H1 (cell line): ENCODE measurements around the gene EXOSC1. TPM values are rescaled to one million over a fixed set of nuclear protein-coding genes. Genes with fewer than 3 reads are reported as not detected.

Source experiments
- CTCF ChIA-PET: fragments of 300-600 bp; sonication (Branson Sonifier 250); formaldehyde crosslinking; loops from one replicate; lab custom pipeline; 2021; ENCODE audit not compliant: partially characterized antibody; lab: Charles Lee
- POLR2A ChIA-PET: fragments of 300-600 bp; sonication (Branson Sonifier 250); formaldehyde crosslinking; loops from one replicate; lab custom pipeline; 2021; ENCODE audit warnings: inconsistent platforms; ENCODE audit not compliant: partially characterized antibody; lab: Charles Lee
- DNase-seq, 2 experiments: peaks; one replicate each; pipeline versions ENCODE4 v3.0.0 to v3.0.0-alpha.2; 2010 to 2022; ENCODE audit warnings: low spot score in 2 of 2, low read depth in 1 of 2, mixed read lengths in 1 of 2
- FAIRE-seq: peaks from 2 replicates; lab custom pipeline; 2011; peaks lifted over from hg19 to GRCh38; lab: Jason Lieb, UNC
- H2AFZ ChIP-seq: 2 replicates; pipeline ENCODE4 v1.8.1; 2012; ENCODE audit warnings: low read length, inconsistent platforms
- H2AK5ac ChIP-seq: 2 replicates; pipeline ENCODE4 v1.6.1; 2013; ENCODE audit warnings: low read depth, low read length
- H2BK120ac ChIP-seq: replicated peaks from 2 replicates; pipeline ENCODE3; 2013; ENCODE audit warnings: low read depth, low read length, inconsistent platforms
- H2BK12ac ChIP-seq: 2 replicates; pipeline ENCODE4 v1.6.1; 2013; ENCODE audit warnings: low read depth, low read length
- H2BK15ac ChIP-seq: 2 replicates; pipeline ENCODE4 v1.6.1; 2013; ENCODE audit warnings: low read length
- H2BK20ac ChIP-seq: 2 replicates; pipeline ENCODE4 v1.6.1; 2013; ENCODE audit warnings: low read length
- H2BK5ac ChIP-seq: 2 replicates; pipeline ENCODE4 v1.6.1; 2013; ENCODE audit warnings: low read depth, low read length
- H3K14ac ChIP-seq: 2 replicates; pipeline ENCODE4 v1.6.1; 2013; ENCODE audit warnings: inconsistent platforms; ENCODE audit not compliant: insufficient read length
- H3K18ac ChIP-seq: 2 replicates; pipeline ENCODE4 v1.6.1; 2013; ENCODE audit warnings: low read length; ENCODE audit errors: extremely low read depth
- H3K23ac ChIP-seq: 2 replicates; pipeline ENCODE4 v1.6.1; 2013; ENCODE audit warnings: inconsistent platforms; ENCODE audit not compliant: insufficient read length
- H3K23me2 ChIP-seq: 2 replicates; pipeline ENCODE4 v1.6.1; 2013; ENCODE audit warnings: low read depth, low read length
- H3K27ac ChIP-seq: 2 replicates; pipeline ENCODE4 v1.6.1; 2011; ENCODE audit warnings: low read depth, low read length, inconsistent platforms
- H3K27me3 ChIP-seq, 4 experiments: replicated peaks in 1 of 4; 1 replicate in 1 of 4; 2 replicates in 3 of 4; pipeline versions ENCODE4 v1.6.1 to v1.8.1; 2011 to 2013; ENCODE audit warnings: low read length in 3 of 4, mild to moderate bottlenecking in 3 of 4, inconsistent platforms in 2 of 4, mixed read lengths in 2 of 4, moderate library complexity in 1 of 4; ENCODE audit not compliant: control insufficient read depth in 3 of 4, insufficient read depth in 3 of 4; ENCODE audit errors: extremely low read depth in 1 of 4
- H3K36me3 ChIP-seq, 4 experiments: 2 replicates each; pipeline versions ENCODE4 v1.6.1 to v1.8.1; 2011 to 2013; ENCODE audit warnings: mild to moderate bottlenecking in 4 of 4, low read length in 3 of 4, moderate library complexity in 2 of 4, control low read depth in 1 of 4, inconsistent platforms in 1 of 4; ENCODE audit not compliant: insufficient read depth in 4 of 4, control insufficient read depth in 2 of 4
- H3K4ac ChIP-seq: replicated peaks from 2 replicates; pipeline ENCODE3; 2013; ENCODE audit warnings: low read length, low read depth, mixed read lengths, inconsistent platforms; ENCODE audit not compliant: insufficient read length
- H3K4me1 ChIP-seq, 4 experiments: replicated peaks in 1 of 4; 1 replicate in 1 of 4; 2 replicates in 3 of 4; pipeline versions ENCODE4 v1.6.1 to v1.8.1; 2011 to 2013; ENCODE audit warnings: low read length in 3 of 4, inconsistent platforms in 2 of 4, mixed read lengths in 1 of 4; ENCODE audit not compliant: insufficient read depth in 4 of 4, control insufficient read depth in 3 of 4
- H3K4me2 ChIP-seq, 2 experiments: 2 replicates each; pipeline versions ENCODE4 v1.6.1 to v1.8.1; 2011 to 2013; ENCODE audit warnings: low read depth in 2 of 2, low read length in 2 of 2, control low read depth in 1 of 2, inconsistent platforms in 1 of 2, mild to moderate bottlenecking in 1 of 2; ENCODE audit not compliant: insufficient read depth in 1 of 2
- H3K4me3 ChIP-seq, 4 experiments: fragments of 200-600, 300-600 bp in 1 of 4; sonication (generic), shearing (Covaris generic), sonication (Bioruptor Twin) in 1 of 4; 2 replicates each; pipeline versions ENCODE4 v1.5.1 to v1.8.1; 2011 to 2016; ENCODE audit warnings: low read length in 4 of 4, low read depth in 3 of 4, control low read depth in 2 of 4, inconsistent platforms in 2 of 4, mild to moderate bottlenecking in 2 of 4, mixed read lengths in 1 of 4, moderate library complexity in 1 of 4; ENCODE audit not compliant: insufficient read depth in 2 of 4; ENCODE audit errors: extremely low read depth in 1 of 4
- H3K56ac ChIP-seq: replicated peaks from 2 replicates; pipeline ENCODE3; 2013; ENCODE audit warnings: low read depth, mild to moderate bottlenecking, mixed read lengths, low read length, inconsistent platforms; ENCODE audit not compliant: insufficient read length
- H3K79me1 ChIP-seq: 2 replicates; pipeline ENCODE4 v1.6.1; 2013; ENCODE audit warnings: low read depth, low read length, control low read depth
- H3K79me2 ChIP-seq, 2 experiments: 2 replicates each; pipeline versions ENCODE4 v1.6.1 to v1.8.1; 2012 to 2013; ENCODE audit warnings: low read length in 2 of 2, mild to moderate bottlenecking in 2 of 2, inconsistent platforms in 1 of 2; ENCODE audit not compliant: insufficient read depth in 2 of 2, control insufficient read depth in 1 of 2
- H3K9ac ChIP-seq, 4 experiments: replicated peaks in 1 of 4; 1 replicate in 1 of 4; 2 replicates in 3 of 4; pipeline versions ENCODE4 v1.6.1 to v1.8.1; 2011 to 2013; ENCODE audit warnings: low read depth in 3 of 4, low read length in 3 of 4, control low read depth in 2 of 4, mild to moderate bottlenecking in 2 of 4, moderate library complexity in 2 of 4, inconsistent platforms in 1 of 4; ENCODE audit errors: extremely low read depth in 1 of 4
- H3K9me3 ChIP-seq, 2 experiments: 2 replicates each; pipeline versions ENCODE4 v1.6.1 to v1.8.1; 2012 to 2013; ENCODE audit warnings: mild to moderate bottlenecking in 2 of 2, moderate library complexity in 2 of 2, control low read depth in 1 of 2, inconsistent platforms in 1 of 2, low read depth in 1 of 2, low read length in 1 of 2, mixed read lengths in 1 of 2; ENCODE audit not compliant: insufficient read depth in 2 of 2
- H4K20me1 ChIP-seq, 2 experiments: replicated peaks in 1 of 2; 2 replicates each; pipeline versions ENCODE3 to v1.8.1; 2011 to 2013; ENCODE audit warnings: inconsistent platforms in 2 of 2, low read length in 2 of 2, mild to moderate bottlenecking in 1 of 2; ENCODE audit not compliant: insufficient read depth in 2 of 2, control insufficient read depth in 1 of 2
- H4K5ac ChIP-seq: 2 replicates; pipeline ENCODE4 v1.6.1; 2013; ENCODE audit warnings: low read length, low read depth, mixed read lengths, inconsistent platforms; ENCODE audit not compliant: insufficient read length
- H4K8ac ChIP-seq: 2 replicates; pipeline ENCODE4 v1.8.0; 2013; ENCODE audit warnings: mild to moderate bottlenecking, moderate library complexity, low read length, inconsistent platforms; ENCODE audit not compliant: insufficient read depth; ENCODE audit errors: extremely low read depth
- H4K91ac ChIP-seq: replicated peaks from 2 replicates; pipeline ENCODE3; 2013; ENCODE audit warnings: low read length, mixed read lengths, inconsistent platforms; ENCODE audit not compliant: insufficient read length
- CREB1 ChIP-seq: IDR thresholded peaks from 2 replicates; pipeline ENCODE4 v1.6.1; 2012; ENCODE audit warnings: inconsistent platforms
- EP300 ChIP-seq, 2 experiments: IDR thresholded peaks; 1 replicate in 1 of 2; 2 replicates in 1 of 2; pipeline ENCODE4 v1.6.1; 2011 to 2012; ENCODE audit warnings: low read depth in 2 of 2, low read length in 2 of 2, mild to moderate bottlenecking in 2 of 2, borderline replicate concordance in 1 of 2, inconsistent platforms in 1 of 2, moderate library complexity in 1 of 2
- HDAC6 ChIP-seq: IDR thresholded peaks from one replicate; pipeline ENCODE4 v1.7.1; 2012; ENCODE audit warnings: low read depth, mild to moderate bottlenecking, inconsistent platforms, low read length, moderate library complexity
- JUND ChIP-seq: IDR thresholded peaks from 2 replicates; pipeline ENCODE4 v1.6.1; 2011; ENCODE audit warnings: mild to moderate bottlenecking, improper control_type of control experiment, low read length
- KDM1A ChIP-seq: fragments of 200-600, 300-600 bp; sonication (generic); IDR thresholded peaks from 2 replicates; pipeline ENCODE4 v1.7.1; 2016; ENCODE audit warnings: mild to moderate bottlenecking, low read length, borderline replicate concordance
- PHF8 ChIP-seq: fragments of 200-600 bp; sonication (generic); conservative IDR thresholded peaks from 2 replicates; pipeline ENCODE4 v1.7.1; 2012; ENCODE audit warnings: low read depth, mild to moderate bottlenecking, inconsistent platforms, low read length, moderate library complexity
- POLR2AphosphoS5 ChIP-seq: IDR thresholded peaks from 2 replicates; pipeline ENCODE4 v1.6.1; 2011; ENCODE audit warnings: low read depth, low read length
- SIN3A ChIP-seq, 2 experiments: IDR thresholded peaks in 1 of 2; conservative IDR thresholded peaks in 1 of 2; 2 replicates each; pipeline ENCODE4 v1.6.1; 2011 to 2012; ENCODE audit warnings: low read length in 2 of 2, improper control_type of control experiment in 1 of 2, low read depth in 1 of 2, mild to moderate bottlenecking in 1 of 2
- SP4 ChIP-seq: IDR thresholded peaks from 2 replicates; pipeline ENCODE4 v1.6.1; 2012; ENCODE audit warnings: low read length, inconsistent platforms
- SUZ12 ChIP-seq: fragments of 200-600 bp; sonication (generic); IDR thresholded peaks from 2 replicates; pipeline ENCODE4 v1.6.1; 2012; ENCODE audit warnings: mild to moderate bottlenecking, inconsistent platforms, low read length, moderate library complexity, mixed read lengths
- WGBS, 2 experiments: shearing (Covaris generic) in 1 of 2; methylation state at CpG; one replicate each; pipeline versions ENCODE4 v1.1.6 to v1.1.7; 2013 to 2015; ENCODE audit warnings: low lambda C conversion rate in 2 of 2, mixed read lengths in 2 of 2, inconsistent platforms in 1 of 2, low coverage in 1 of 2, missing lambda C conversion rate in 1 of 2; ENCODE audit not compliant: insufficient replicate concordance in 2 of 2, insufficient coverage in 1 of 2, insufficient read length in 1 of 2; ENCODE audit errors: extremely low coverage in 1 of 2, missing lambda C conversion rate in 1 of 2; 5-methylcytosine and 5-hydroxymethylcytosine counted together
- polyA plus RNA-seq, 7 experiments: library from polyadenylated mRNA; depleted of rRNA in 3 of 7; stranded (reverse) in 5 of 7; unstranded in 2 of 7; fragments of >200 nt in 5 of 7; fragments of 200-250 nt in 2 of 7; gene quantifications; 1 replicate in 5 of 7; 2 replicates in 1 of 7; 4 replicates in 1 of 7; pipeline versions ENCODE4 v1.2.1 to v1.2.3, GENCODE V29; 2011 to 2013; ENCODE audit warnings: missing spikeins in 2 of 7, mixed read lengths in 2 of 7
- total RNA-seq: library from RNA; stranded (reverse); fragmentation: NEBNext Ultra II Directional; extraction: Animal tissue kit (Norgen Biotek cat#: 25700); gene quantifications from 2 replicates; pipeline ENCODE4 v1.2.1, GENCODE V29; 2021

The EXOSC1 gene
- total and polyA plus RNA-seq, 2 of the 8 experiments (the other 6 are each of a cell fraction or from before 2014, with no cell fraction given) = 52.1 to 68.1 TPM

GRCh38 chr10:97393034-97393573, 52.7 kb downstream of the EXOSC1 start:
- CTCF ChIA-PET = no interaction called here
- Histone ChIP-seq H2BK20ac (no peak overlapping the region), H3K4me3 (no peak overlapping the region), H3K14ac (no peak overlapping the region), H4K91ac (no peak overlapping the region), H2AFZ (no peak overlapping the region), H4K20me1 (peaks cover 0 to 3% of the 10 kb centered on the region in 2 experiments), H3K79me1 (no peaks in the 10 kb centered on the region), H2AK5ac (no peak overlapping the region), H3K27me3 (no peaks in the 10 kb centered on the region), H4K8ac (no peak overlapping the region), H3K4me1 (no peaks in the 10 kb centered on the region), H2BK12ac (no peak overlapping the region), H3K36me3 (peaks cover 13 to 60% (median 43%) of the 10 kb centered on the region in 4 experiments; a peak in 7 of 8 replicates), H2BK5ac (no peak overlapping the region), H3K9ac (no peak overlapping the region), H3K9me3 (no peaks in the 10 kb centered on the region), H3K27ac (no peak overlapping the region), H3K18ac (no peak overlapping the region), H3K4ac (no peak overlapping the region), H3K23me2 (no peaks in the 10 kb centered on the region), H4K5ac (no peak overlapping the region), H3K79me2 (no peaks in the 10 kb centered on the region), H2BK120ac (no peak overlapping the region), H3K56ac (no peak overlapping the region), H2BK15ac (no peak overlapping the region), H3K23ac (no peak overlapping the region), H3K4me2 (no peak overlapping the region)
- DNase-seq (no peak), FAIRE-seq (no peak)
- WGBS, 2 experiments = 95% methylated on average over 8 of the region's 8 CpGs; no CpG with 5 or more reads in 1 of the 2 experiments
- POLR2A ChIA-PET = interaction anchor here (1.0 to 1.5 kb wide), 3 partner anchors 8 to 63 kb away, joined by 3 to 5 read pairs (median 3); partner anchors contain the start of gene RRP12
- TF ChIP-seq PHF8 (no peak), POLR2AphosphoS5 (no peak), KDM1A (no peak), SUZ12 (no peak), EP300 (IDR thresholded peaks at IDR 0.05; ENCODE audit: borderline replicate concordance in 1 of 2, low read depth in 2 of 2, low read length in 2 of 2) (no peak), CREB1 (no peak), JUND (no peak), HDAC6 (no peak), SIN3A (conservative IDR thresholded peaks at IDR 0.05 in 1 of 2, IDR thresholded peaks at IDR 0.05 in 1 of 2; ENCODE audit: low read depth in 1 of 2, low read length in 2 of 2) (no peak), SP4 (no peak)
